Measurements from ENCODE around the gene UNC93A. TPM values are rescaled to one million over a fixed set of nuclear protein-coding genes. Genes with fewer than 3 reads are reported as not detected.

UNC93A gene
- polyA plus RNA-seq, 1 donor from 2014 or later, result not detected

GRCh38 chr6:167324111-167324510, 33.0 kb downstream of the UNC93A start:
- Histone ChIP-seq H3K79me2 (replicated peaks; ENCODE audit: insufficient read depth, low read length) (no peaks in the 10 kb centered on the region), H3F3A (ENCODE audit: insufficient read depth, low read length, poor library complexity, severe bottlenecking) (no peaks in the 10 kb centered on the region), H3K9me3 (ENCODE audit: low read length) (no peaks in the 10 kb centered on the region), H3K4me2 (ENCODE audit: low read length) (no peak overlapping the region), H3K4me3 (ENCODE audit: low read length) (no peak overlapping the region), H3K36me3 (ENCODE audit: insufficient read depth, low read length) (no peaks in the 10 kb centered on the region), H3K9me2 (ENCODE audit: insufficient read depth, low read length) (no peaks in the 10 kb centered on the region), H2AFZ (ENCODE audit: low read depth, low read length) (no peak overlapping the region), H3K27ac (ENCODE audit: low read length) (no peak overlapping the region), H3K9ac (ENCODE audit: low read length) (no peak overlapping the region), H3K27me3 (ENCODE audit: insufficient read depth, low read depth, low read length) (no peaks in the 10 kb centered on the region), H4K20me1 (ENCODE audit: insufficient read depth) (no peaks in the 10 kb centered on the region)
- TF ChIP-seq EP300 (conservative IDR thresholded peaks at IDR 0.05; ENCODE audit: poor library complexity, severe bottlenecking) (no peak), MXI1 (conservative IDR thresholded peaks at IDR 0.05; ENCODE audit: poor library complexity, severe bottlenecking) (no peak), POLR2AphosphoS5 (IDR thresholded peaks at IDR 0.05) (no peak), EZH2 (IDR thresholded peaks at IDR 0.05; ENCODE audit: borderline replicate concordance, insufficient read depth, low read length, poor library complexity, severe bottlenecking) (no peak), TAF1 (IDR thresholded peaks at IDR 0.05; ENCODE audit: low read depth) (no peak), RAD21 (conservative IDR thresholded peaks at IDR 0.05) (no peak), SMC3 (conservative IDR thresholded peaks at IDR 0.05; ENCODE audit: poor library complexity) (no peak)
- TF ChIP-seq, protein P1, sequence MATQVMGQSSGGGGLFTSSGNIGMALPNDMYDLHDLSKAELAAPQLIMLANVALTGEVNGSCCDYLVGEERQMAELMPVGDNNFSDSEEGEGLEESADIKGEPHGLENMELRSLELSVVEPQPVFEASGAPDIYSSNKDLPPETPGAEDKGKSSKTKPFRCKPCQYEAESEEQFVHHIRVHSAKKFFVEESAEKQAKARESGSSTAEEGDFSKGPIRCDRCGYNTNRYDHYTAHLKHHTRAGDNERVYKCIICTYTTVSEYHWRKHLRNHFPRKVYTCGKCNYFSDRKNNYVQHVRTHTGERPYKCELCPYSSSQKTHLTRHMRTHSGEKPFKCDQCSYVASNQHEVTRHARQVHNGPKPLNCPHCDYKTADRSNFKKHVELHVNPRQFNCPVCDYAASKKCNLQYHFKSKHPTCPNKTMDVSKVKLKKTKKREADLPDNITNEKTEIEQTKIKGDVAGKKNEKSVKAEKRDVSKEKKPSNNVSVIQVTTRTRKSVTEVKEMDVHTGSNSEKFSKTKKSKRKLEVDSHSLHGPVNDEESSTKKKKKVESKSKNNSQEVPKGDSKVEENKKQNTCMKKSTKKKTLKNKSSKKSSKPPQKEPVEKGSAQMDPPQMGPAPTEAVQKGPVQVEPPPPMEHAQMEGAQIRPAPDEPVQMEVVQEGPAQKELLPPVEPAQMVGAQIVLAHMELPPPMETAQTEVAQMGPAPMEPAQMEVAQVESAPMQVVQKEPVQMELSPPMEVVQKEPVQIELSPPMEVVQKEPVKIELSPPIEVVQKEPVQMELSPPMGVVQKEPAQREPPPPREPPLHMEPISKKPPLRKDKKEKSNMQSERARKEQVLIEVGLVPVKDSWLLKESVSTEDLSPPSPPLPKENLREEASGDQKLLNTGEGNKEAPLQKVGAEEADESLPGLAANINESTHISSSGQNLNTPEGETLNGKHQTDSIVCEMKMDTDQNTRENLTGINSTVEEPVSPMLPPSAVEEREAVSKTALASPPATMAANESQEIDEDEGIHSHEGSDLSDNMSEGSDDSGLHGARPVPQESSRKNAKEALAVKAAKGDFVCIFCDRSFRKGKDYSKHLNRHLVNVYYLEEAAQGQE (IDR thresholded peaks at IDR 0.05; ENCODE audit: borderline replicate concordance), result no peak
- TF ChIP-seq, protein P2, sequence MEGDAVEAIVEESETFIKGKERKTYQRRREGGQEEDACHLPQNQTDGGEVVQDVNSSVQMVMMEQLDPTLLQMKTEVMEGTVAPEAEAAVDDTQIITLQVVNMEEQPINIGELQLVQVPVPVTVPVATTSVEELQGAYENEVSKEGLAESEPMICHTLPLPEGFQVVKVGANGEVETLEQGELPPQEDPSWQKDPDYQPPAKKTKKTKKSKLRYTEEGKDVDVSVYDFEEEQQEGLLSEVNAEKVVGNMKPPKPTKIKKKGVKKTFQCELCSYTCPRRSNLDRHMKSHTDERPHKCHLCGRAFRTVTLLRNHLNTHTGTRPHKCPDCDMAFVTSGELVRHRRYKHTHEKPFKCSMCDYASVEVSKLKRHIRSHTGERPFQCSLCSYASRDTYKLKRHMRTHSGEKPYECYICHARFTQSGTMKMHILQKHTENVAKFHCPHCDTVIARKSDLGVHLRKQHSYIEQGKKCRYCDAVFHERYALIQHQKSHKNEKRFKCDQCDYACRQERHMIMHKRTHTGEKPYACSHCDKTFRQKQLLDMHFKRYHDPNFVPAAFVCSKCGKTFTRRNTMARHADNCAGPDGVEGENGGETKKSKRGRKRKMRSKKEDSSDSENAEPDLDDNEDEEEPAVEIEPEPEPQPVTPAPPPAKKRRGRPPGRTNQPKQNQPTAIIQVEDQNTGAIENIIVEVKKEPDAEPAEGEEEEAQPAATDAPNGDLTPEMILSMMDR (IDR thresholded peaks at IDR 0.05; ENCODE audit: poor library complexity, severe bottlenecking), result no peak

- no peak overlapping the region for H2AFZ ChIP-seq (ENCODE audit: low read depth, low read length)
- no peaks in the 10 kb centered on the region for H3K79me2 ChIP-seq (replicated peaks; ENCODE audit: insufficient read depth, low read length)
- no peak overlapping the region for H3K27ac ChIP-seq (ENCODE audit: low read length)
- no peaks in the 10 kb centered on the region for H3F3A ChIP-seq (ENCODE audit: insufficient read depth, low read length, poor library complexity, severe bottlenecking)
- no peak overlapping the region for H3K4me3 ChIP-seq (ENCODE audit: low read length)
- H3K9me2 ChIP-seq (ENCODE audit: insufficient read depth, low read length), result no peaks in the 10 kb centered on the region
- H3K27me3 ChIP-seq (ENCODE audit: insufficient read depth, low read depth, low read length), result no peaks in the 10 kb centered on the region
- no peak overlapping the region for H3K9ac ChIP-seq (ENCODE audit: low read length)
- no peaks in the 10 kb centered on the region for H4K20me1 ChIP-seq (ENCODE audit: insufficient read depth)
- no peak overlapping the region for H3K4me2 ChIP-seq (ENCODE audit: low read length)
- no peaks in the 10 kb centered on the region for H3K9me3 ChIP-seq (ENCODE audit: low read length)
- TF ChIP-seq RAD21 (conservative IDR thresholded peaks at IDR 0.05) (no peak), TAF1 (IDR thresholded peaks at IDR 0.05; ENCODE audit: low read depth) (no peak), SMC3 (conservative IDR thresholded peaks at IDR 0.05; ENCODE audit: poor library complexity) (no peak), MXI1 (conservative IDR thresholded peaks at IDR 0.05; ENCODE audit: poor library complexity, severe bottlenecking) (no peak), EP300 (conservative IDR thresholded peaks at IDR 0.05; ENCODE audit: poor library complexity, severe bottlenecking) (no peak), EZH2 (IDR thresholded peaks at IDR 0.05; ENCODE audit: borderline replicate concordance, insufficient read depth, low read length, poor library complexity, severe bottlenecking) (no peak), POLR2AphosphoS5 (IDR thresholded peaks at IDR 0.05) (no peak)
- TF ChIP-seq, protein P2 (IDR thresholded peaks at IDR 0.05; ENCODE audit: poor library complexity, severe bottlenecking), result no peak
- TF ChIP-seq, protein P1 (IDR thresholded peaks at IDR 0.05; ENCODE audit: borderline replicate concordance), result no peak
- no peaks in the 10 kb centered on the region for H3K36me3 ChIP-seq (ENCODE audit: insufficient read depth, low read length)
These were observed 34.7 kb downstream of the UNC93A start for GRCh38 chr6:167325766-167326165.

All from neural cell (in vitro differentiated cells).